Nephron (organoid): ENCODE results near the gene HIPK2.

Experiments used
- H3K27ac Mint-ChIP-seq, 3 experiments: 2 replicates each; pipeline ENCODE4 v1.8.0; 2020; ENCODE audit warnings: mixed read lengths in 3 of 3, mild to moderate bottlenecking in 2 of 3, moderate library complexity in 1 of 3
- H3K27me3 Mint-ChIP-seq: 2 replicates; pipeline ENCODE4 v1.8.0; 2021; ENCODE audit warnings: low read depth, mild to moderate bottlenecking, moderate library complexity, mixed read lengths
- H3K36me3 Mint-ChIP-seq: 2 replicates; pipeline ENCODE4 v1.8.0; 2020; ENCODE audit warnings: low read depth, mixed read lengths
- H3K4me1 Mint-ChIP-seq: 2 replicates; pipeline ENCODE4 v1.8.0; 2020; ENCODE audit warnings: mixed read lengths
- H3K4me3 Mint-ChIP-seq, 3 experiments: 2 replicates each; pipeline ENCODE4 v1.8.0; 2020; ENCODE audit warnings: mild to moderate bottlenecking in 3 of 3, mixed read lengths in 3 of 3, moderate library complexity in 2 of 3
- H3K9me3 Mint-ChIP-seq: 2 replicates; pipeline ENCODE4 v1.8.0; 2020; ENCODE audit warnings: mixed read lengths
- CTCF ChIP-seq, 3 experiments: fragments of 200-600 bp; sonication (generic); IDR thresholded peaks; one replicate each; pipeline ENCODE4 v1.5.0; 2021; ENCODE audit warnings: antibody characterized with exemption in 3 of 3; ENCODE audit not compliant: unreplicated experiment in 3 of 3

Gene HIPK2

GRCh38 chr7:139656387-139656786, 121.4 kb downstream of the HIPK2 start:
- H3K27me3 Mint-ChIP-seq = no peaks in the 10 kb centered on the region
- H3K36me3 Mint-ChIP-seq = peaks cover 33% of the 10 kb centered on the region
- peak overlapping the region; percentile 66 to 78 (median 70) for H3K27ac Mint-ChIP-seq
- H3K4me3 Mint-ChIP-seq = no peak overlapping the region
- TF ChIP-seq CTCF (IDR thresholded peaks at IDR 0.05; ENCODE audit: unreplicated experiment in 3 of 3) = no peak
- peaks cover 81% of the 10 kb centered on the region for H3K4me1 Mint-ChIP-seq
- no peaks in the 10 kb centered on the region for H3K9me3 Mint-ChIP-seq

- peak overlapping the region; percentile 70 to 78 (median 78) for H3K27ac Mint-ChIP-seq
- peaks cover 30% of the 10 kb centered on the region for H3K36me3 Mint-ChIP-seq
- H3K4me1 Mint-ChIP-seq = peaks cover 81% of the 10 kb centered on the region
- TF ChIP-seq CTCF (IDR thresholded peaks at IDR 0.05; ENCODE audit: unreplicated experiment in 3 of 3) = no peak
- no peaks in the 10 kb centered on the region for H3K9me3 Mint-ChIP-seq
- no peak overlapping the region for H3K4me3 Mint-ChIP-seq
- no peaks in the 10 kb centered on the region for H3K27me3 Mint-ChIP-seq
Measured at GRCh38 chr7:139655305-139655704, 122.5 kb downstream of the HIPK2 start.

- H3K9me3 Mint-ChIP-seq = no peaks in the 10 kb centered on the region
- no peak for TF ChIP-seq CTCF (IDR thresholded peaks at IDR 0.05; ENCODE audit: unreplicated experiment in 3 of 3)
- H3K4me3 Mint-ChIP-seq = no peak overlapping the region
- H3K4me1 Mint-ChIP-seq = peaks cover 77% of the 10 kb centered on the region
- H3K27me3 Mint-ChIP-seq = no peaks in the 10 kb centered on the region
- peaks cover 30% of the 10 kb centered on the region for H3K36me3 Mint-ChIP-seq
- peak overlapping the region; percentile 70 to 78 (median 78) for H3K27ac Mint-ChIP-seq
Measured at GRCh38 chr7:139654276-139655181, 123.3 kb downstream of the HIPK2 start.

- Mint-ChIP-seq H3K4me1 (peaks cover 79% of the 10 kb centered on the region), H3K27me3 (no peaks in the 10 kb centered on the region), H3K36me3 (peaks cover 23% of the 10 kb centered on the region), H3K4me3 (peak overlapping the region in 1 of 3 experiments; percentile 12), H3K9me3 (no peaks in the 10 kb centered on the region), H3K27ac (peak overlapping the region; percentile 78 to 97 (median 86))
- TF ChIP-seq CTCF (IDR thresholded peaks at IDR 0.05; ENCODE audit: unreplicated experiment in 3 of 3) = no peak
Measured at GRCh38 chr7:139651914-139652313, 125.9 kb downstream of the HIPK2 start.

GRCh38 chr7:139651308-139651707, 126.5 kb downstream of the HIPK2 start:
- no peaks in the 10 kb centered on the region for H3K27me3 Mint-ChIP-seq
- no peaks in the 10 kb centered on the region for H3K9me3 Mint-ChIP-seq
- H3K4me3 Mint-ChIP-seq = peak overlapping the region; percentile 12 to 26 (median 24)
- TF ChIP-seq CTCF (IDR thresholded peaks at IDR 0.05; ENCODE audit: unreplicated experiment in 3 of 3) = no peak
- H3K4me1 Mint-ChIP-seq = peaks cover 74% of the 10 kb centered on the region
- peaks cover 18% of the 10 kb centered on the region for H3K36me3 Mint-ChIP-seq
- peak overlapping the region; percentile 78 to 97 (median 86) for H3K27ac Mint-ChIP-seq
